ENCODE measurements around the gene NFE2. TPM values are rescaled to one million over a fixed set of nuclear protein-coding genes. Genes with fewer than 3 reads are reported as not detected.

NFE2 gene
- total RNA-seq, 1 experiment from 2014 or later: not detected

DNA sequence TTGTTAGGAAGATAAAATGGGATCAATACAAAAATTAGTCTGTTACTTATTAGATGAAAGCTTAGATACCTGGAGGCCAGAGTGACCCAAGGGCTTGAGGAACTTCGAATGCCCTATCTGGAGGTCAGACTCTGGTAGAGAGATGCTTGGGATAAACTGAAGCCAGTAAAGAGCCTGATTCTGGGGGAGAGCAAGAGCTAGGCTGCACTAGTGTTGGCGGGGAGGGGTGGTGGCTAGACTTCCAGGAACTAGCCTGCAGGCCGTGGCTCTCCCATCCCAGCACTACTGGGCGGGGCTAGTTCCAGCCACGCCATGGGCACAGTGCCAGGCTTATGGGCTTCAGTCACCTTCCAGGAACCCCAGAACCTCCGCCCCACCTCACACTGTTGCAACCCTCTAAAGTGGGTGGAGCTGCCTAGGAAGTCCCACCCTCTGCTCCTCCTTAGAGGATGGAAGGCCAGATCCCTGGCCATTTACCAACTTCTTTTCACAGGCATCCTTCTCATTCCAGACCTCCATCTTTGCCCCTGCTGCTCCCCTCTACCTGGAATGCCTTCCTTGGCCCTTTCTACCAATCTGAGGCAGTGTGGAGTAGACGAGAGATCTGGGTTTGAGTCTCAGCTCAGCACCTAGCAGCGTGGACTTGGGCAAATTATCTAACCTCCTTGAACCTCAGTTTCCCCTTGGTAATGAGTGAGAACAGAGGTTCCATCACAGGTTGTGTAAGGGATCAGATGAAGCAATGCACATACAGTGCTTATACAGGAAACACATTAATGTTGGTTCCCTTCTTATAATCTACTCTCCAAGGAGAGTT, 6.3 kb upstream of the NFE2 start:
- DNase-seq (ENCODE audit: low read depth): peak; percentile 87

DNA sequence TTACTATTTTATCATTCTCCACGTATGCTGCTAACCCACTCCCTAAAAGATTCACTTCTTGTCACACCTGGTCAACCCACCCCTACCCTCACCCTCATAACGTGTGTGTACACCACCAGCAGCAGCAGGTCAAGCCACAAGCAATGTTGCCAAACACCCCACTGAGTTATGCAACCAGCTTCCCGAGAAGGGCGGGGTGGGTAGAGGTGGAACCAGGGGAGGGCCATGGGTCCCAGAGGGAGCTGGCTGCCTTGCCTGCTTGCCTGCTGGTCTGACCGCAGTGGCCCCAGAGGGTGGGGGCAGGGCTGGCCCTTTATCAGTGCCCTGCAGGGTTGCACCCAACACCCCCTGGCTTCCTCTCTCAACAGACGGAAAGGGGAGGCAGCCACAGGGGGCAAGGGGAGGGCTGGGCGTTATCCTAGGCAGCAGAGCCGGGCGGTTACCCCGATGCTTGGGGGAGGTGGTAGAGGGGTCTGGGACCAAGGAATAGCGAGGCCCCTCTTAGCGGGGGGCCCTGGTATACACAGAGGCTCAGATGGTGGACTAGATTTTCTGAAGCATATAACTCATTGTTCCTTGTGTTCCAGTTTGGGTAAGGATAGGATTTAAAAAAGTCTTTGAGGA, 3.5 kb upstream of the NFE2 start:
- peak; percentile 66 for DNase-seq (ENCODE audit: low read depth)

DNA sequence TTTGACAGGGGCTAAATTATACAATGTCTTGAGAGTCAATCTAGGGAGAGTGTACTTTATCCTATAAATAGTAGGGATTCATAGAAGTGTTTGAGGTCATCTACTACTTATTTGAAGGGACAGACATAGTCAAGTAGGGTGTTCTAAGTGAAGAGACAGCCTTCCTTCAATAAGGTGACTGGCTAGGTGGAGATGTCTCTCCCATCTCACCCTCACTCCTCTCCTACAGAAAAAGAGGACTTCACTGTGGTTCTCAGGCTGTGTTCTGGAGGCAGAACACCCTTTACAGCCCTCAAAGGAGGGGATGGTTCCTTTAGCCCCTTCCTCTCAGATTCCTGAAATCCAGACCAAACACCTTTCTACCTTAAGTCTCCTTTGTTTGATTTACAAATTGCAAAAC, 2.8 kb upstream of the NFE2 start:
- no peak for DNase-seq (ENCODE audit: low read depth)

DNA sequence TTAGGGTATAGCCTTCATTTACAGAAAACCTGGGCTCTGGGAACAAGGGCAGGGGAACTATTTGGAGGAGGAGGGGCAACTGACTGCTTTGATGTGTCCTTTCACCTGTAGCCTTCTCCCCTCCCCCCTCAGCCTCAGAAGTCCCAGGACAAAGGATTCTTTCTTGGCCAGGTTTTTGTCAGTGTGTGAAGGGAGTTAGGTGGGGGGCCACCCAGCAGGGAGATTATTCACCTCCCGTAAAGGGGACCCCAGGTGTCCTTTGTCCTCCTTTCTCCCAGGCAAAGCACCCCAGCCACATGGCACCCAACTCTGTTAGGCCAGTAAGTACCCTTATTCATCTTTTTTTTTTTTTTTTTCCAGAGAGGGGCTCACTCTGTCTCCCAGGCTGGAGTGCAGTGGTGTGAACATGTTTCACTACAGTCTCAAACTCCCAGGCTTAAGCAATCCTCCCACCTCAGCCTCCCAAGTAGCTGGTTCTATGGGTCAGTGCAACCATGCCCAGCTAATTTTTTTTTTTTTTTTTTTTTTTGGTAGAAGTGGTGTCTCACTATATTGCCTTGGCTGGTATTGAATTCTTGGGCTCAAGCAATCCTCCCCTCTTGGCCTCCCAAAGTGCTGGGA, 723 bp upstream of the NFE2 start:
- DNase-seq (ENCODE audit: low read depth): no peak

DNA sequence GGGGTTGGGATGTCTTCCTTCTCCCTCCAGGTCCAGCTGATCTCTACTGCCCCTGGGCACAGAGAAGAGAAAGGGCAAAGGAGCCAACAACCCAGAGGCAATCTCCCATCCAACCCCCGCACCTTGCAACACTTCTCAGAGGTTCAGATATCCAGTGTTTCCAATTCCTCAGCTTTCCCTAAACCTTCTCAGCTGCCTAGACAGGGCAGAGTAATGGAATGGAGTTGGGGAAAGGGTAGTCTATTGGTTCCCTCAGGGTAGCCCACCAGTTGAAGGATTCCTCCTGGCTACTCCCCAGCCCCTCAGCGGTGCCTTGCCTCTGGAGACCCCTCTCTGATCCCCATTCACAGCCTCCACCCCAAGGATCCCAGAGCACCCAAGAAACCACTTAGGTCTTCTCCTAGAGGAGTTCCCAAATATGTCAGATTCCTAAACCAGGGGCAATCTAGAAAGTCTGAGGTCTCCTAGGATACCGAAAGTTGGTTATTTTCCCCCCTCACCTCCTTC, 537 bp downstream of the NFE2 start:
- DNase-seq (ENCODE audit: low read depth): no peak

DNA sequence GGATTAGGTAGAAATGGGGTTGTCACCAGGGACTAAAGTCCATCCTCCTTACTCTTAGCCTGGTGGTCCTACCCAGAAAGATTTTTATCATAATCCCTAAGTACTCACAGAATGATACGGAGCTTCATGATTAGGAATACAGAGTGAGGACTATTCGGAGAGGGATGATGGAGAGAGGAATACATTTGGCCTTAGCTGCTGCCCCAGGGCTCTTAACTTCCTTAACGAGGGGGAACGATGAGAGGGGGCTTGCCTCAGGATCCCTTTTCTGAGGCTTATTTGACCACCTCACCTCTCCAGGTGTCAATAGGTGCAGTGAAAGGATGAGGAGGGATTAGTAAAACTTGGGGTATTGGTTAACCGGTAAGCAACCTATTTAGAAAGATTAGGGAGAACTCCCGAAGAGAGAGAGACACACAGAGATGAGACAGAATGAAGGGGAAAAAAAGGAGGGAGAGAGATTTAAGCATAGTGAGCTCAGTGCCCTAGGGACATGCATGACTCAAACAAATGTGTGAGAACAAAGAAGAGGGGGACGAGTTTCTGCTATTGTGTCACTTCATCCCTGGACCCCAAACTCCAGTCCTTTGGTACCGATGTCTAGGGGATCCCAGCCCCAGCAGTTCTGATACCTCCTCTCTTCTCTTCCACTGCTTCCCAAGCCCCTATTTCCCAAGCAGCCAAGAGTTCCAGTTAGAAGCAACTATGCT, 1.1 kb downstream of the NFE2 start:
- no peak for DNase-seq (ENCODE audit: low read depth)

DNA sequence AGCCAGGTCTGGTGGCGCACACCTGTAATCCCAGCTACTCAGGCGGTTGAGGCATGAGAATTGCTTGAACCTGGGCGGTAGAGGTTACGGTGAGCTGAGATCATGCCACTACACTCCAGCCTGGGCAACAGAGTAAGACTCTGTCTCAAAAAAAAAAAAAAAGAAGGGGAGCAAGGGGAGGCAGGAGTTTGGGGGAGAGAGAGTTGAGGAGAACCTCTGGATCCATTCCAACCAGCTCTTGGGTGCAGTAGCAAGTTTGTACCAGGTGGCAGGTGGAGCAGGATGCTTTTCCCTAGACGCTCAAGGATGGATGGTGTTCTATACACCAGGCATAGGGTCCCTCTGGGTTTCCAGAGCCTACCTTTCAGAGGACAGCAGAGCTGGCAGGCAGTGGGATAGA, 1.9 kb downstream of the NFE2 start:
- DNase-seq (ENCODE audit: low read depth): no peak

DNA sequence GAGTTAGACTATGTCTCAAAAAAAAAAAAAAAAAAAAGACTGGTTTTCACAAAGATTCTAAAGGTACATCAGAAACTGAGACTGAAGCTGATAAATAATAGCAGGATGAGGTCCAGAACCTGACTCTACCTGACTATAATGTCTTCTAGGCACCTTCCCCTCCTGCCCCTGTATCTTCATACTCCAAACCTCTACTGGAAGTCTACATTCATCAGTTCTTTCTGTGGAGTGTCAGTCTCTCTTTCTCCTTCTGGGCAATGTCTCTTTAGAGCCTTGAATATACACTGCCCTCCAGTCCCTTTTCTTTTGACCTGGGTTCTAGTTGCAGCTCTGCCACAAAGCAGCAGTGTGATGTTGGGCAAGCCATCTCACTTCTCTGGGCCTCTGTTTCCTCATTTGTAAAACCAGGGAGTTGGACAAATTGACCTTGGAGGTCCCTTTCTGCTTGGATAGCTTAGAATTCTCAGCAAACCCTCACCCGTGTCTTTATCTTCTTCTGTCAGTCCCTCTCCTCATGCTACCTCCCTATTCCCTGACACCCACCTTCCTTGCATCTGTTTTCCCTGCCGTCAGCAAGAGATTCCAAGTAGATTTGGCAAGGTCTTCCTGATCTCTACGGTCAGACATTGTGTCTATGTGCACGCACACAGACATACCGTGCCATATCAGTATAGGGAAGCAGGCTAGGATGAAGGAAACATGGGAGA, 4.3 kb downstream of the NFE2 start:
- DNase-seq (ENCODE audit: low read depth): no peak

DNA sequence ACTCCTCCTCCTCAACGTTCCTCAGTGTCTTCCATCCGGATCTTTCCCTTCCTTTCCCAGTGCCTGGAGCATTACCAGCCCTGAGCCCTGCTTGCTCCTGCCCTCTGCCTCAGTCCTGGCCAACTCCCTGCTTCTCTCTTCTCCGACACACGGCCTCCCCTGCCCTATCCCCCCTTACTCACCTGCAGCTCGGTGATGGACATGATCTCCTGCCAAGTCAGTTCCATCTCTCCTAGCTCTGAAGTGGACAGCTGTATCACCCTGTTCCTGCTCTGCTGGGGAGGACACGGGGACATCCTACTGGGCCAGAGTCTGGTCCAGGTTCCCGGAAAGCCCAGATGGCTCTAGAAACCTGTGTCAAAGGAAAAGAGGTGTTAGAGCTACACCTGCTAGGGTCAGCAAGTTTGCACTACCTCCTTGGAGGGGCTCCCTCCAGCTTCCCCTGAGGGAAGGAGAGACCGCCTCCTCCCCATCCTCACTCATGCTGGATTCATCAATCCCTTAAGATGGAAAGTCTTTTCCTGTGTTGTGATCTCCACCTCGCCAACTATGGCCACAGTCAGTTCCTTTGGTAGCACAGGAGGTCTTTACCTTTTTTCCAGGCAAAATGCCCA, 5.8 kb downstream of the NFE2 start:
- no peak for DNase-seq (ENCODE audit: low read depth)

DNA sequence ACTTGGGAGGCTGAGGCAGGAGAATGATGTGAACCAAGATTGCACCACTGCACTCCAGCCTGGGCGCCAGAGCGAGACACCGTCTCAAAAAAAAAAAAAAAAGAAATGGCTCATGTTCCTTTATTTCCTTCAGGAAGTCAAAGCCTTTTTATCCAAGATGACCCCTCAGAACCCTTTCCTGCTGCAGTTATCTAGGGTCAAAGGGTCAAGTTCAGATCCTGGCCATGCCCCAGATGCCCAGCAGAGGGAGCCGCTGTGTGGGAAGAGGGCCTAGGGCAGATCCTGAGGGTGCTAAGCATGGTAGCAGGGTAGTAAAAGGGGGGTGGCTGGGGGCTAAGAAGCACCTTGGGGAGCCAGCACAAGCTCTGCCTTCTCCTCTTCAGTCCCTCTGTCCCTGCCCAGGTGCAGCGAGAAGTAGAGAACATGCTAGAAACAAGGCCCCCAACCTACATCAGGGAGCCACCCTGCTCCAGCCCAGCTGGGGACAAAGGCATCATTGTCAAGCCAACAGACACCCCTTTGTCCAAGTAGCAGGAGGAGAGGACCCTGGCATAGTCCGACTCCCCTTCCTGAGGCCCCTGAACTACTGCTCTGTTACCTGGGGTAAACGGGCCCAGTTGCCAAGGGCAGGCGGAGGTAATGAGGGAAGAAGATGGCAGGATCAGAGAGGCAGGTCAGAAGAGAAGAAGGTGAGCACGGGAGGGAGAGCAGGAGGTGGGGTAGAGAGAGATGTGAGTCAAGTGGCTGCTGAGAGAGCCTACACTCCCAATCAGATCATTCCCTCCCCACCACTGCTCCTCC, 6.5 kb downstream of the NFE2 start:
- peak; percentile 49 for DNase-seq (ENCODE audit: low read depth)

DNA sequence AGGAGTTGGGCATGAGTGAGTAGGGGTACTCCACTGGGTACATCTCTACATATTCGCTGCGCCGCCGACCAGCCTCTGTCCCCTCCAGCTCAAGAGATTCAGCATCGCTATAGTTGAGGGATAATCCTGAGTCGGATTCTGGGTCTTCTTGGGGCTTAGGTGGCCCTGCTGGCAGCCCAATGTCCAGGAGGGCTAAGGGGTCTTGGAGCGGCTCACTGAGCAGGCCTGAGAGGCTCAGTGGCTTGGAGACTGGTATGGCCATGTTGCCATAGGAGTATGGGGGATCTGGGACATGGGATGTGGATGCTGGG, 7.9 kb downstream of the NFE2 start:
- DNase-seq (ENCODE audit: low read depth): no peak

DNA sequence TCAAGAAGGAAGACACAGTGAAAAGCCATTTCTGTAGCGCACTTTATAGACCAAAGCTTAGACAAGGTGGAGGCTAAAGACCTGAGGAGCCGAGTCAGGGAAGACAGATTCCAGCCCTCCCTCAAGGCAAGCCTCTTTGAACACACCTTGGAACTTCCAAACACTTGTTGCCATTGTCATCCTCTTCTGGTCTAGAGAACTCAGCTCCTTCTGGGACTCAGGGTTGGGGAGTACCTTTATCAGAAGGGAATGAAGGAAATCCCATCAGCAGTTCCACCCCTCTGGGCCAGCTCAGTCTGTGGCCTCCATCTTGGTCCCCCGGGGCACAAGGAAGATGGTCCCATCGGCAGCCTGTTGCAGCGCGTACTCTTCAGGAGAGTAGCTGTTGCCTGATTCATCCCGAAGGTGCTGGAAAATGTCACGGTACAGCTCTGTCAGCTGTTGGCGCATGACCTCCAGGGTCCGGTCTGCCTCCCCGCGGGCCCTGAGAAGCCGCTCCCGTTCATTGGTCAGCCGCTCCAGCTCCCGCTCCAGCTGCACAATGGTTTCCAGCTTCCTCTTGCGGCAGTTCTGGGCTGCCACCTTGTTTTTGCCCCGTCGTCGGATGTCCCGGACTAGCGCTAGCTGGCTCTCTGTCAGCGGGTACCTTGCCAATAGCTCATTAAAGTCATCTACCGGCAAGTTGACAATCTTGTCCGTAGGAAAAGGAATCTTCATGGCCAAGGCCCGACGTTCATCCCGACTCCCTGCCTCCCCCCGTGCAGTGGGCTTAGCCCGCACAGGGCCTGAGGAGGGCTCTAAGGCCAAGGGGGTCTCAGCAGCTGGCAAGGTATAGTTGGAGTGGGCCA, 8.5 kb downstream of the NFE2 start:
- DNase-seq (ENCODE audit: low read depth): no peak

DNA sequence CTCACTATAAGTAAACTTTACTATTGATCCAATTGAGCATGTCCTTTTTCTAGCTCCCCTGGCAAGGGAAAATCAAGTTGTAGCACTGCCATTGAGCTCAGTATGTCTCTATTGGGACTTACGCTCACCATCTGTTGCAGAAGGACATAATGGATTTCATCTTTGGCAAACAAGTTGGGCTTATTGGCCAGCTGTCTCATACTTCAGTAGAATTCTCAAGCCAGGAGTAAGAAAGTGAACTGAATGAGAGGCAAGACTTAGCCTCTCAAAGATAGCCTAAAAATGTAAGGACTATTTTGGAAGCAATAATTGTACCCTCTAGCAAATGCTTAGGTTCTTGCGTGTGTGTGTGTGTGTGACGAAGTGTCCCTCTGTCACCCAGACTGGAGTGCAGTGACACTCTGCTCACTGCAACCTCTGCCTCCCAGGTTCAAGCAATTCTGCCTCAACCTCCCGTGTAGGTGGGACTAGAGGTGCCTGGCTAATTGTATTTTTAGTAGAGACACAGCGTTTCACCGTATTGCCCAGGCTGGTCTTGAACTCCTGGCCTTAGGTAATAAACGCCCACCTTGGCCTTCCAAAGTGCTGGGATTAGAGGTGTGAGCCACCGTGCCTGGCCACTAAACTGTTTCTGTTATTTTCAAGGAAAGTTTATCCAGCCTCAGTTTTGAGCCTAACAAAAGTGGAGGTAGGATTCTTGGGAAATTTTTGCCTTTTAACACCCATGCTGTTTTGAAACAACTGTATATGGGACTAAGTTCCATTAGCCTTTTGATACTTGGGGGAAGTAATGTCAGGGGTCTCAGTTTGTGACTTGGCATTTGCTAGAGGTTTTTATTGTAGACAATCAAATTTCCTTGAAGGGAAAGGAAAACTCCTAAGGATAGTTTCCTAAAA, 13.3 kb downstream of the NFE2 start:
- DNase-seq (ENCODE audit: low read depth): no peak

DNA sequence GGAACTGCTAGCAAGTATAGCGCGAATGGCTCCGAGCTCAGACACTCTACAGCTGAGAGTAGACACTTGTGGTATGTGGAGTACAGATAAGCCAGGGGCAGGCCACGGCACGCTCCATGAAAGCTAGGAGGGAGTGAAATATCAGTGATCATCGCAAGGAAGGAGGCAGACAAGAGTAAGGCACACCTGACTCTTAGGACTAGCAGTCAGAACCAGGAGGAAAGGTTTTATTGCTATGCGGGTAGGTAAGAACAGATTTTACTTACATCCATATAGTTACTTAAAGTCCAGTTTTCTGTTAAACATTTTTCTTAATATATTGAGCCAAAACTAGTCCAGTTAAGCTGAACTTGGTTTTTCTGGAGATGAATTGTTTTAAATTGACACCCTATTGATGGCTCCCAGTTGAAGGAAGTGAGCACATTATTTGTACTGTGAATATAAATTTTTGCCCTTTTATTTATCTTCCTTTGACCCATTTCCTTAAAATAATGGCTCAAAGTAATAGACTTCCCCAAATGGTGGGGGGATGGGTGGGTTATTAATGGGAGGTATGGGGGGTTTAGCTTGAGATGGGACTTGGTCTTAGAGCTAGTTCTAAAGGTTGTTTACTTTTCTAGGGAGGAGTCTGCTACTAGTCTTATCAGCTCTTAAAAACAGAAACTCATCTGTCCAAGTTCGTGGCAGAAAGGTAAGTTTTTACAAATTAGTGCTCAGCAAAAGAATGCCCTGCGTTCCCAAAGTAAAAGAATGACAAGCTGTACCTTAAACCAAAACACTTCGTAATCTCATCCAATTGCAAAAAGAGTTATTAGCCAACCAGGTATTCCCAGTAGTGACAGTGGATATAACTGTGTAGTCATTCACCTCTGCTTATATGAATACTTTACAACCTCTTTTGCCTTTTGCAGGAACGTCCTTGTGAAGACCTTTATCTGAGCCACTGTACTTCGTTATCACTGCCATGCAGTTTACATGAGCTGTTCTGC, 14.5 kb downstream of the NFE2 start:
- DNase-seq (ENCODE audit: low read depth): no peak

DNA sequence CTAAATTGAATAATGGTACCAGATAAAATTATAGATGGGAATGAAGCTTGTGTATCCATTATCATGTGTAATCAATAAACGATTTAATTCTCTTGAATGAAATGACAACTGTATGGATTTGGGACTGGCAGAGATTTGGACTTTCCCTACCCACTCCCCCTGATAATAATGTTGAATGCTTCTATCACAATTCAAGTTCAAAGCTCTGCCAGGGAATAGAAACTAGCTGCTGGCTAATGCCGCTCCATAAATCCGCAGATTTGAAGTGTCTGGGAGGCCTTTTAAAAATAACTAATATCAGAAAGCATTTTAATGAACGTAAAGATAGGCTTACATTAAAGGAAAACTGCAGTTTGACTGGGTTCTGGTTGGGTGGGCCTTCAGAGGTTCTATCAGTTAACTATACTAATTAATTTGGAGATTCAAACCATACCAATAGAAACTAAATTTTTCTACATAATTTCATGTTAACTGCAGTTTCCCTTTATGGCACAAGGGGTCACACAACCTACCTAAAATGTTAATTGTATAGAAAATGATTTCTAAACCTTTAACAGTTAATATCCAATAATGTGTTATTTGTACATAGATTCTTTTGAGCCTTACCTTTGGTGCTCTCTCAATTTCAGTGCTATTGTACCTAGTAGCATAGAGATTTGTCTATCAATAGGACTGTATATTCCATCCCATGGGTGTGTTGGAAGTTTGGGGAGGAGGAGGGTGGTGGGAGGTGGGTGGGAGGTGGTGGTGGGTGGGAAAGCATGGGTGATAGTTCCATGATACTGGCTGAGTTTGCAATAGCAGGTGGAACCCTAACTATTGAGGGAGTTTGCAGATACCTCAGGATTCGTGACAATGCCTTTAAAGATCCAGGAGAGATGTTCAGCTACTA, 15.4 kb downstream of the NFE2 start:
- no peak for DNase-seq (ENCODE audit: low read depth)
